Suprapubic skin (tissue), 3 donors: ENCODE measurements around the gene SIVA1.

ENCODE experiments used
- CTCF ChIP-seq, 2 donors: fragments of 200-600 bp in 1 of 2; fragments of 450-650 bp in 1 of 2; sonication (generic) in 1 of 2; IDR thresholded peaks; one replicate each; pipeline ENCODE4 v1.5.1; 2016 to 2019; ENCODE audit warnings: antibody characterized with exemption in 2 of 2, mild to moderate bottlenecking in 1 of 2, moderate library complexity in 1 of 2
- EP300 ChIP-seq: sonication (generic); formaldehyde crosslinking; IDR thresholded peaks from one replicate; pipeline ENCODE4 v1.6.1; 2017; ENCODE audit warnings: antibody characterized with exemption

DNA sequence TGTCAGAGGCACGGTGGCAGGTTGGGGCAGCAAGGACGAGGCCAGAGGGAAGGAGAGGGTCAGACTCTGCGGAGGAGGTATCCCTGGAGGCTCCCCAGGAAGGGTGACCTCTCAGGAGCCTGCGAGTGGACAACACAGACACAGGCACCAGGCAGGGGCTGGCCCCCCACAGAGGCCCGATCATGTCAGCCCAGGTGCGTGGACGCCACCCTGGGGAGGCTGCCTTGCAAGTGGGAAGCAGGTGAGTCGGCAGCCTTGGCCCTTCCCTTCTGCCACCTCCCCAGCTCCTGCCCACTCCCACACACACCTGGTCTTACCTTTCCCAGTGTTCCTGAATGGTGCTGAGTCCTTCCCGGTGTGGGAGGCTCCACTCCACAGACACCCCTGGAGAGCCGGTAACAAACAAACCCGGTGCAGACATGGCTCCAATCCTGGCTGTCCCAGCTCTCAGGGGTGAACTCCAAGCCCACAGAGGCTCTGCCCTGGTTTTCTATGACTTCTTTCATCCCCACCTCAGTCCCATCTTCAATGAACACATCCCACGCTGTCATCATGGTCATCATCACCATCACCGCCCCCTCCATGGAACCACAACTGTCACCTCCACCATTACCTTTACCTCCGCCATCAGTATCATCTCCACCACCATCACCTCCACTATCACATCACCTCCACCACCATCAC, 53.1 kb downstream of the SIVA1 start:
- TF ChIP-seq EP300 (no peak), CTCF (IDR thresholded peaks at IDR 0.05) (no peak)
